Measurements from ENCODE around the gene LRP6.
"Not testable (repeated sequence)": the region's sequence is repeated elsewhere in the genome, so short reads cannot be mapped to it uniquely, and the experiment has no call there.

The LRP6 gene

DNA sequence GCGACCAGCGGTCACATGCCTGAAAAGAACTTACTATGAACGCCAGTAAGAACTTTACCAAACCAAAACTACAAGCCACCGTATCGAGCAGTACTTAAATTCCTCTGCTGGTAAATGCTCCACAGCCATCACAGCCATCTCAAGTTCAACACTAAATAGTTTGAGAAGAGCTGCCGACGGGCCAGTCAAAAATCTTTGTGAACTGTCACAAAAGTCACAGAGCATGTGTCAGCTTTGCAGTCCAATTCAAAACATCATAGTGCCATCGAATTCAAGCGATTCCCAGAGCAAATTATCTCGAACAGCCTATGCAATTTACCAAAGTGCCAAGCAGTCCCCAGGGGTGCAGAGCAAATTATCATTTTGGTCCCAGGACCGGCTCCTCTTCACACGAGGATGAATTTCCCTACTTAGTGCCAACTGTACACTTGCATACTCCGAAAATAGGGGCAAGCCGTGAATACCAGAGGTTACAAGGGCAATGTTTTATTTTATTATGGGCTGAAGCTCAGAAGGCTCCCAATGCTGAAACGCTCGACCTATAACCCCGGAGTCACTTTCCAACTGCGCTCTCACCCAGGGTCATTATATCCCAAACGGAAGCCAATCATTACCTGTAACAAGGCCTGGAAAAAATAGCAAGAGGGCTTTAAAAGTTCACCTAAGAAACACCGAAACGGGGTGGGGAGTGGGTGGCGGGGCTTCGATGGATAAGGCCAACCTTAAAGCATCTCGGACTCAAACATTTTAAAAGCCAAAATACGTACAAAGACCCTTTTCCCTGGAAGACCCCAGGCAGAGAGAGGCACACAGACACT lies 1.1 kb downstream of the LRP6 start:
- in situ Hi-C loops (cut with MboI; ENCODE audit: low sequenced_read_pairs), result no loop called here

DNA sequence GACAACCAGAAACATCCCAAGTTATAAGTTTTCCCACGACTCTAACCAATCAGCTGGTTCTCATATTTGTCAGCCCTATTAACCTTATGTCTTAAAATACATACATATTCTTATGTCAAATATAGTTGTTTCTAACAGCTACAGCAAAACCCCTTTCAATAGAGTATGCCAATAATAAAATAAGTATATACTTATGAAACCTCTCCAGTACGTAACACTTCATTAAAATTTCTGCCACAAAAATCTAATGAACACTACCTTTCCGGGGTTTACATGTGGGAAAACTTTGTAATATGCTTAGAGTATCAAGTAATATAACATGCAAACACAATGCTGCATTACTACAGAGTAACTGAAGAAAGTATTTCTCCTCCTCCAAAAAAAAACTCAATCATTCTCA lies 1.8 kb downstream of the LRP6 start:
- in situ Hi-C loops (cut with MboI; ENCODE audit: low sequenced_read_pairs), result no loop called here

DNA sequence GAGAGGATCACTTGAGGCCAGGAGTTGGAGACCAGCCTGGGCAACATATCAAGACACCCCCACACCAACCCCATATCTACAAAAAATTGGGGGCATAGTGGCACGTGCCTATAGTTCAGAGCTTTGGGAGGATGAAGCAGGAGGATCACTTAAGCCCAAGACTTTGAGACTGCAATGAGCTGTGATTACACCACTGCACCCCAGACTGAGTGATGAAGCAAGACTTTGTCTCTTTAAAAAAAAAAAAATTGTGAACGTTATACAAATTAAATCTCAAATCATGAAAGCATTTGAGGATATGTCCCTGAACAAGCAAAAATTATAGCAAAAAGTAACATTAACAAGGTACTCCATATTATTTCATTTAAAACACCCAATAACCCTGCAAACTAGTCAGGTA lies 2.9 kb downstream of the LRP6 start:
- in situ Hi-C loops (cut with MboI; ENCODE audit: low sequenced_read_pairs), result no loop called here

- in situ Hi-C loops (cut with MboI; ENCODE audit: low sequenced_read_pairs), result not testable (repeated sequence)
Observed at GRCh38 chr12:12256291-12256757, 10.5 kb downstream of the LRP6 start.

DNA sequence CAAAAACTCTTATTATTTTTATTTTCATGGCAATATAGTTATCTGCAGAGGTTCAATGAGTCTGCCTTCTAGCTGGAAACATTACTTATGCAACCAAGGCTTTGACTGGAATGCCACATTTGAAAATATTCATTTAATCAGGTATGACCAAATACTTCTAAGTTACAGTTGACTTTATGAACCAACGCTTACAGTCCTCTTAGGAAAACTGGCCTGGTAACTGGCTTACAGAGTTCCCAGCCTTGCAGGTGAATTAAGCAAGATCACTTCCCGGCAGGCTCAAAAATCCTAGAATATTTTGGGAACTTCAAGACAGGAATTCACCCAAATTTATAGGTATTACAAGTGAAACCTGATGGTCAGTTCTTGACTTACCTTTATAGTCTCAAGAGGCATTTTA lies 12.3 kb downstream of the LRP6 start:
- in situ Hi-C loops (cut with MboI; ENCODE audit: low sequenced_read_pairs), result no loop called here

DNA sequence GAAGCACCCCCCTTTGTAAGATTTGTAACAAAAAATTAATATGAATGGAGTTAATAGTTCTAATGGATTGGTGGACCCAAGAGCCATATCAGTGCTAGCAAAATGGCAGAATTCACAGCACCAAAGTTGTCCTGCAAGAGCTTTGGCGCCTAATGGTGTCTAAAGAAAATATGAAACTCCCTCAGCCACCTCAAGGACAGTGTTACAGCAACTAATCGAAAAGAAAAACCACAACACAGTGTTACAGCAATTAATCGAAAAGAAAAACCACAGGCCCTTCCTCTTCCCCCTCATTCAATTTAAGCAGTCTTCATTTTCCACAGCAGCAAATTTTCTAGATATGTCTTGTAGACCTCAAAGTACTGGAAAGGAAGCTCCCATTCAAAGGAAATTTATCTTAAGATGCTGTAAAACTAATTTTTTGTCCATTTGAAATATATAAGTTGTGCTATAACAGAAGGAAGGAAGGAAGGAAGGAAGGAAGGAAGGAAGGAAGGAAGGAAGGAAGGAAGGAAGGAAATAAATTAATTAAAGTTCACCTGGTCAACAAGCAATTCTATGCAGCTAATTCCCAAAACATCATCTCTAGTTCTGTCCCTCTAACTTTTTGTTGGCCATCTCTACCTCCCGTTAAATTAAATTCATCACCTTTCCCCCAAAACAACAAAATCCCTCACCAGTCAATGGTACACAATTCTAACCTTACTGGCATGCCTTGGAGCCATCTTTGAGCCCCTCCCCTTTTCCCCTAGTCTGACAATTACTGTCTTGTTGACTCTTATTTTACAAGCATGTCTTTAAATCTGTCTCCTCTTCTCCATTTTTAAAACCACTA lies 17.4 kb downstream of the LRP6 start:
- in situ Hi-C loops (cut with MboI; ENCODE audit: low sequenced_read_pairs), result no loop called here

- in situ Hi-C loops (cut with MboI; ENCODE audit: low sequenced_read_pairs), result no loop called here
Observed at GRCh38 chr12:12247584-12247983, 19.3 kb downstream of the LRP6 start.

GRCh38 chr12:12244341-12244740 lies 22.5 kb downstream of the LRP6 start:
- in situ Hi-C loops (cut with MboI; ENCODE audit: low sequenced_read_pairs), result no loop called here

- in situ Hi-C loops (cut with MboI; ENCODE audit: low sequenced_read_pairs), result no loop called here
Observed at GRCh38 chr12:12240662-12241340, 26.0 kb downstream of the LRP6 start.

DNA sequence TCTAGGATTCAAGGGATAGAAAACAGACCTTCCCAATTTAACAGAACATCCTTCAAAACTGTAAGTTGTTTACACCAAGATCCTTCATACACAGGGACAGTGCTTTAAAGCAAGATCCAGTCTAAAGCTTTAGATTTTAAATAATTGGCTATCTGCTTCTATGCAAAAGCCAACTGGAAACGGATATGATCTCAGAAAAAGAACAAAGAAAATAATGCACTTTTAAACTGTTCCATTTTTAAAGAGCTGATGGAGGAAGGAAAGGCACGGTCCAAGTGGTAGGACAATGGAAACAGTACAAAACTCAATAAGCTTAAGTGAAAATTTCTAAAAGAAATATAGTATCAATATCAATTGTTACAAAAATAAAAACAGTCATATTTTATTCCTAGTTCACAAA lies 27.7 kb downstream of the LRP6 start:
- in situ Hi-C loops (cut with MboI; ENCODE audit: low sequenced_read_pairs), result no loop called here

GRCh38 chr12:12238605-12239004 lies 28.2 kb downstream of the LRP6 start:
- in situ Hi-C loops (cut with MboI; ENCODE audit: low sequenced_read_pairs), result no loop called here

DNA sequence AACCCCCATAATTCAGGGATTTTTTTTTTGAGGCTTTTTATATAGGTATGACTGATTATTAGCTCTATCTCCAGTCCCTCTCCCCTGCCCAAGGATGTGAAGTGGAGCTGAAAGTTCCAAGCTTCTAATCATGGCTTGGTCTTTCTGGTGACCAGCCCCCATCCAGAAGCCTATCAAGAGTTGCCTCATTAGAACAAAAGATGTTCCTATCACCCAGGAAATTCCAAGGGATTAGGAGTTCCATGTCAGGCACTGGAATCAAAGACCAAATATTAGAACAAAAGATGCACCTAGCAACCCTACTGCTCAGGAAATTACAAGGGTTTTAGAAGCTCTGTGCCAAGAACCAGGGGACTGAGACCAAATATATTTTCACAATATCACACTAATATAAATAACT lies 29.9 kb downstream of the LRP6 start:
- in situ Hi-C loops (cut with MboI; ENCODE audit: low sequenced_read_pairs), result no loop called here

- in situ Hi-C loops (cut with MboI; ENCODE audit: low sequenced_read_pairs), result no loop called here
Observed at GRCh38 chr12:12230275-12230674, 36.6 kb downstream of the LRP6 start.

- in situ Hi-C loops (cut with MboI; ENCODE audit: low sequenced_read_pairs), result no loop called here
Observed at GRCh38 chr12:12229556-12230092, 37.2 kb downstream of the LRP6 start.

DNA sequence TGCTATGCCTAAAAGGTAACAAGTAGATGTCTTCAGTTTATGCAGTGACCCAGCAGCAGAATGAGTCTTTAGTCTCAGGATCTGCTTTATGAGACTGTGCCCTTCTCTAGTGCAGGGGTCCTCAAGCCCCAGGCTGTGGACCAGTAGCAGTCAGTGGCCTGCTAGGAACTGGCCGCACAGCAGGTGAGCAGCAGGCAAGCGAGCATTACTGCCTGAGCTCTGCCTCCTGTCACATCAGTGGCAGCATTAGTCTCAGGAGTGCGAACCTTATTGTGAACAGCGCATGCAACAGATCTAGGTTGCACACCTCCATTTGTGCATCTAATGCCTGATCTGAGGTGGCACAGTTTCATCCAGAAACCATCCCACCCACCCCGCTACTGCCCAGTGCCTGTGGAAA lies 38.4 kb downstream of the LRP6 start:
- in situ Hi-C loops (cut with MboI; ENCODE audit: low sequenced_read_pairs), result no loop called here

GRCh38 chr12:12226187-12226586 lies 40.7 kb downstream of the LRP6 start:
- in situ Hi-C loops (cut with MboI; ENCODE audit: low sequenced_read_pairs), result no loop called here

DNA sequence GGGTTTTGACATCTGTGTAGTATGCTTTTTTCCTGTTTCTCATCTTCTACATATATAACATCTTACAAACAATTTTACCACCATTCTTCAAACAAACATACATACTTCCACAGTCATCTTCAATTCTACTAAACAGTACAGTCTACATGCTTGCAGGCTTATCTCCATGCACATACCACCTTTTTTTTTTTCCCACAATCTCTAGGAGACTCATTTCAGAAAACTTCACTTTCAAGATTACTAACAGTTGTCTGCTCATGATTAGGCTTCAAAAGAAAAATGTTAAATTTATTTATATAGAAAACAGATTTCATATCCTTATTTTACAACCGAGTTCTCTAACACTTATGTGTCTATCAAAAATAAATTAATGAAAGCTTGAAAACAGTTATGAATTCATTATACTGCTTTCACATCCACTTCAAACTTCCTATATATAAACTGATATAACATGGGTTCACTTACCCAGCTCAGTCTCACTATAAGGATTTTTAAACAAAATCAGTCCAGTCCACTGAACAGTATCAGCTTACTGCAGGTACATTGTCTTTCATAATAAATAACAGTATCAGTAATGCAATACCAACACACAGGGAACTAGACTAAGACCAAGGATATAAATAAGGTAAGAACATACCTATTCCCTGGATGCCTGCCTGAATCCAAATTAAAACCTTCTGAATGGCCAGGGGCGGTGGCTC lies 42.5 kb downstream of the LRP6 start:
- in situ Hi-C loops (cut with MboI; ENCODE audit: low sequenced_read_pairs), result no loop called here

GRCh38 chr12:12221560-12221959 lies 45.3 kb downstream of the LRP6 start:
- in situ Hi-C loops (cut with MboI; ENCODE audit: low sequenced_read_pairs), result no loop called here

GRCh38 chr12:12219664-12220063 lies 47.2 kb downstream of the LRP6 start:
- in situ Hi-C loops (cut with MboI; ENCODE audit: low sequenced_read_pairs), result no loop called here

- in situ Hi-C loops (cut with MboI; ENCODE audit: low sequenced_read_pairs), result no loop called here
Observed at GRCh38 chr12:12217018-12217359, 49.9 kb downstream of the LRP6 start.

Measured in HL-60/S4 treated with retinoic acid at 250 ng/mL for 4 days and 3 days (cell line).